Measurements from ENCODE around the gene EHBP1L1. TPM values are rescaled to one million over a fixed set of nuclear protein-coding genes. Genes with fewer than 3 reads are reported as not detected.

Gene EHBP1L1
- total RNA-seq, 1 experiment from 2014 or later: 105 TPM

GRCh38 chr11:65618763-65619162 is 42.9 kb downstream of the EHBP1L1 start (continued):
- TF ChIP-seq ZNF274 (IDR thresholded peaks at IDR 0.05; ENCODE audit: low read depth, low read length) (no peak), ELF1 (IDR thresholded peaks at IDR 0.05; ENCODE audit: borderline replicate concordance, low read depth) (no peak), POLR2A (IDR thresholded peaks at IDR 0.05; ENCODE audit: borderline replicate concordance, extremely low read depth, insufficient read depth, insufficient read length) (no peak), EGR1 (IDR thresholded peaks at IDR 0.05; ENCODE audit: low read depth) (no peak), EZH2phosphoT487 (IDR thresholded peaks at IDR 0.05; ENCODE audit: borderline replicate concordance) (no peak)

- no TSS peak for BruUV-seq (replicated peaks)
- ChIA-PET POLR2A (no interaction called here), CTCF (no interaction called here), RAD21 (ENCODE audit: low non-redundant PET in 1 of 2, low total read pairs in 2 of 2, uncharacterized antibody in 2 of 2, unreplicated experiment in 2 of 2) (no interaction called here)
- Histone ChIP-seq H4K20me1 (ENCODE audit: insufficient read depth) (no peaks in the 10 kb centered on the region), H3K4me3 (replicated peaks in 1 of 2; ENCODE audit: low read depth in 1 of 2, low read length in 2 of 2) (no peak overlapping the region), H3K4me2 (ENCODE audit: low read length) (no peak overlapping the region), H3K4me1 (ENCODE audit: control insufficient read depth in 1 of 2, insufficient read depth in 2 of 2, low read length in 2 of 2) (peaks cover 4 to 11% of the 10 kb centered on the region in 2 experiments), H3K27ac (ENCODE audit: low read depth, low read length) (no peak overlapping the region), H3K27me3 (ENCODE audit: insufficient read depth, low read length) (no peaks in the 10 kb centered on the region), H3K36me3 (ENCODE audit: control insufficient read depth in 1 of 2, insufficient read depth in 2 of 2, low read length in 2 of 2) (peaks cover 20 to 24% of the 10 kb centered on the region in 2 experiments; a peak in 3 of 4 replicates), H3K9ac (ENCODE audit: low read length) (no peak overlapping the region), H3K79me2 (ENCODE audit: insufficient read depth, low read length) (peaks cover 35% of the 10 kb centered on the region), H3K9me2 (ENCODE audit: insufficient read depth) (no peaks in the 10 kb centered on the region), H3K9me3 (ENCODE audit: control insufficient read depth in 1 of 2, insufficient read depth in 1 of 2, low read depth in 1 of 2, low read length in 2 of 2) (no peaks in the 10 kb centered on the region), H2AFZ (ENCODE audit: low read depth, low read length, poor library complexity, severe bottlenecking) (no peak overlapping the region)
- TF ChIP-seq ZFX (IDR thresholded peaks at IDR 0.05) (no peak), POLR2AphosphoS5 (IDR thresholded peaks at IDR 0.05; ENCODE audit: low read depth, low read length) (no peak), REST (IDR thresholded peaks at IDR 0.05; ENCODE audit: low read depth) (no peak), RAD21 (IDR thresholded peaks at IDR 0.05; ENCODE audit: low read depth) (no peak), CTCF (IDR thresholded peaks at IDR 0.05 in 2 of 3, conservative IDR thresholded peaks at IDR 0.05 in 1 of 3; ENCODE audit: borderline replicate concordance in 1 of 3, insufficient read depth in 1 of 3, low read depth in 2 of 3, low read length in 2 of 3) (no peak), CBX3 (IDR thresholded peaks at IDR 0.05; ENCODE audit: low read depth) (no peak), EZH2phosphoT487 (IDR thresholded peaks at IDR 0.05; ENCODE audit: borderline replicate concordance) (no peak), ELF1 (IDR thresholded peaks at IDR 0.05; ENCODE audit: borderline replicate concordance, low read depth) (no peak), POLR2A (IDR thresholded peaks at IDR 0.05; ENCODE audit: borderline replicate concordance, extremely low read depth, insufficient read depth, insufficient read length) (no peak), FOSL1 (IDR thresholded peaks at IDR 0.05; ENCODE audit: low read depth) (no peak), JUND (IDR thresholded peaks at IDR 0.05) (no peak), ATF3 (IDR thresholded peaks at IDR 0.05) (no peak), YY1 (IDR thresholded peaks at IDR 0.05; ENCODE audit: extremely low read depth, insufficient replicate concordance, low read depth, low read length) (no peak), SP1 (IDR thresholded peaks at IDR 0.05; ENCODE audit: low read depth) (no peak), SIN3A (IDR thresholded peaks at IDR 0.05; ENCODE audit: low read depth) (no peak), EZH2 (IDR thresholded peaks at IDR 0.05) (no peak), MAX (IDR thresholded peaks at IDR 0.05) (no peak), CEBPB (IDR thresholded peaks at IDR 0.05; ENCODE audit: low read depth) (no peak), ZNF274 (IDR thresholded peaks at IDR 0.05; ENCODE audit: low read depth, low read length) (no peak)
- intact Hi-C loops (cut with micrococcal nuclease): no loop called here
- ATAC-seq (no peak), DNase-seq (ENCODE audit: low read depth, low spot score) (no peak)
These were observed 43.6 kb downstream of the EHBP1L1 start for GRCh38 chr11:65619281-65619928.
